ENCODE measurements around the gene ACOT4. TPM values are rescaled to one million over a fixed set of nuclear protein-coding genes. Genes with fewer than 3 reads are reported as not detected.
"Not testable (repeated sequence)": the region's sequence is repeated elsewhere in the genome, so short reads cannot be mapped to it uniquely, and the experiment has no call there.

The ACOT4 gene
- 0.13 and 0.26 TPM in 2 replicates for total RNA-seq

- DNase-seq (ENCODE audit: low read depth in 2 of 2), result peak in 1 of 2 donors; percentile 18
Measured at GRCh38 chr14:73591690-73592449, at the start of gene ACOT4. Gene ACOT4, plus strand, starts transcription at chr14:73591873. Its CDS starts 87 bp downstream, at chr14:73591960.

GRCh38 chr14:73542961-73543360 lies 48.7 kb upstream of the ACOT4 start:
- DNase-seq (ENCODE audit: low read depth in 2 of 2), result not testable (repeated sequence)

- DNase-seq (ENCODE audit: low read depth in 2 of 2), result not testable (repeated sequence)
Measured at GRCh38 chr14:73545353-73545752, 46.3 kb upstream of the ACOT4 start.

- DNase-seq (ENCODE audit: low read depth in 2 of 2), result not testable (repeated sequence)
Measured at GRCh38 chr14:73549097-73549496, 42.6 kb upstream of the ACOT4 start.

GRCh38 chr14:73549889-73550524 lies 41.7 kb upstream of the ACOT4 start:
- DNase-seq (ENCODE audit: low read depth in 2 of 2), result not testable (repeated sequence)

- no peak for DNase-seq (ENCODE audit: low read depth in 2 of 2)
Measured at GRCh38 chr14:73553845-73554244, 37.8 kb upstream of the ACOT4 start.

- not testable (repeated sequence) for DNase-seq (ENCODE audit: low read depth in 2 of 2)
Measured at GRCh38 chr14:73557201-73557600, 34.5 kb upstream of the ACOT4 start.

GRCh38 chr14:73558238-73558637 lies 33.4 kb upstream of the ACOT4 start:
- not testable (repeated sequence) for DNase-seq (ENCODE audit: low read depth in 2 of 2)

- not testable (repeated sequence) for DNase-seq (ENCODE audit: low read depth in 2 of 2)
Measured at GRCh38 chr14:73562256-73562655, 29.4 kb upstream of the ACOT4 start.

- DNase-seq (ENCODE audit: low read depth in 2 of 2), result not testable (repeated sequence)
Measured at GRCh38 chr14:73562696-73563095, 29.0 kb upstream of the ACOT4 start.

GRCh38 chr14:73566431-73566830 lies 25.2 kb upstream of the ACOT4 start:
- not testable (repeated sequence) for DNase-seq (ENCODE audit: low read depth in 2 of 2)

GRCh38 chr14:73566935-73567334 lies 24.7 kb upstream of the ACOT4 start:
- DNase-seq (ENCODE audit: low read depth in 2 of 2), result not testable (repeated sequence)

- DNase-seq (ENCODE audit: low read depth in 2 of 2), result no peak
Measured at GRCh38 chr14:73567358-73567757, 24.3 kb upstream of the ACOT4 start.

- no peak for DNase-seq (ENCODE audit: low read depth in 2 of 2)
Measured at GRCh38 chr14:73567951-73568885, 23.5 kb upstream of the ACOT4 start.

GRCh38 chr14:73568886-73569184 lies 22.8 kb upstream of the ACOT4 start:
- DNase-seq (ENCODE audit: low read depth in 2 of 2), result not testable (repeated sequence)

- DNase-seq (ENCODE audit: low read depth in 2 of 2), result peak; percentile 73 to 89
Measured at GRCh38 chr14:73569185-73569958, 22.3 kb upstream of the ACOT4 start, which contains the start of gene ACOT2. Gene ACOT2, plus strand, starts transcription at chr14:73569213. Its CDS starts 28 bp downstream, at chr14:73569241.

- peak in 1 of 2 donors; percentile 52 for DNase-seq (ENCODE audit: low read depth in 2 of 2)
Measured at GRCh38 chr14:73570913-73571312, 20.8 kb upstream of the ACOT4 start.

- not testable (repeated sequence) for DNase-seq (ENCODE audit: low read depth in 2 of 2)
Measured at GRCh38 chr14:73573034-73573433, 18.6 kb upstream of the ACOT4 start.

- not testable (repeated sequence) for DNase-seq (ENCODE audit: low read depth in 2 of 2)
Measured at GRCh38 chr14:73573740-73574139, 17.9 kb upstream of the ACOT4 start.

GRCh38 chr14:73574251-73574650 lies 17.4 kb upstream of the ACOT4 start:
- DNase-seq (ENCODE audit: low read depth in 2 of 2), result not testable (repeated sequence)

- no peak for DNase-seq (ENCODE audit: low read depth in 2 of 2)
Measured at GRCh38 chr14:73576391-73576790, 15.3 kb upstream of the ACOT4 start.
